Fibroblast of pulmonary artery (primary cell): ENCODE measurements around the gene KLHL3.

ENCODE experiments used
- DNase-seq: peaks from one replicate; pipeline ENCODE4 v3.0.0-alpha.2; 2010; ENCODE audit warnings: low read depth
- H3K4me3 ChIP-seq: replicated peaks from 2 replicates; pipeline ENCODE4 v1.5.1; 2011; ENCODE audit warnings: low read depth, mild to moderate bottlenecking, control low read depth, low read length, moderate library complexity
- CTCF ChIP-seq: IDR thresholded peaks from 2 replicates; pipeline ENCODE4 v1.5.1; 2011; ENCODE audit warnings: mild to moderate bottlenecking, control low read depth, low read length, inconsistent platforms; ENCODE audit errors: missing control alignments

Gene KLHL3

GRCh38 chr5:137615171-137615775, 120.6 kb downstream of the KLHL3 start:
- TF ChIP-seq CTCF, result no peak
- no peak overlapping the region for H3K4me3 ChIP-seq

GRCh38 chr5:137613554-137614265, 122.2 kb downstream of the KLHL3 start:
- H3K4me3 ChIP-seq, result no peak overlapping the region
- no peak for TF ChIP-seq CTCF
- peak; percentile 35 for DNase-seq

More at GRCh38 chr5:137615171-137615775, 120.6 kb downstream of the KLHL3 start:
- no peak for DNase-seq

- no peak for DNase-seq
- no peak overlapping the region for H3K4me3 ChIP-seq
- TF ChIP-seq CTCF, result no peak
Observed at GRCh38 chr5:137612576-137612975, 123.3 kb downstream of the KLHL3 start.

GRCh38 chr5:137611794-137612435, 124.0 kb downstream of the KLHL3 start:
- H3K4me3 ChIP-seq, result no peak overlapping the region
- TF ChIP-seq CTCF, result no peak
- no peak for DNase-seq

- TF ChIP-seq CTCF, result no peak
- H3K4me3 ChIP-seq, result no peak overlapping the region
- no peak for DNase-seq
Observed at GRCh38 chr5:137611011-137611580, 124.8 kb downstream of the KLHL3 start.

GRCh38 chr5:137610598-137610997, 125.3 kb downstream of the KLHL3 start:
- no peak overlapping the region for H3K4me3 ChIP-seq
- DNase-seq, result no peak
- TF ChIP-seq CTCF, result no peak
